Measurements from ENCODE around the gene SLC4A4.

SLC4A4 gene

DNA sequence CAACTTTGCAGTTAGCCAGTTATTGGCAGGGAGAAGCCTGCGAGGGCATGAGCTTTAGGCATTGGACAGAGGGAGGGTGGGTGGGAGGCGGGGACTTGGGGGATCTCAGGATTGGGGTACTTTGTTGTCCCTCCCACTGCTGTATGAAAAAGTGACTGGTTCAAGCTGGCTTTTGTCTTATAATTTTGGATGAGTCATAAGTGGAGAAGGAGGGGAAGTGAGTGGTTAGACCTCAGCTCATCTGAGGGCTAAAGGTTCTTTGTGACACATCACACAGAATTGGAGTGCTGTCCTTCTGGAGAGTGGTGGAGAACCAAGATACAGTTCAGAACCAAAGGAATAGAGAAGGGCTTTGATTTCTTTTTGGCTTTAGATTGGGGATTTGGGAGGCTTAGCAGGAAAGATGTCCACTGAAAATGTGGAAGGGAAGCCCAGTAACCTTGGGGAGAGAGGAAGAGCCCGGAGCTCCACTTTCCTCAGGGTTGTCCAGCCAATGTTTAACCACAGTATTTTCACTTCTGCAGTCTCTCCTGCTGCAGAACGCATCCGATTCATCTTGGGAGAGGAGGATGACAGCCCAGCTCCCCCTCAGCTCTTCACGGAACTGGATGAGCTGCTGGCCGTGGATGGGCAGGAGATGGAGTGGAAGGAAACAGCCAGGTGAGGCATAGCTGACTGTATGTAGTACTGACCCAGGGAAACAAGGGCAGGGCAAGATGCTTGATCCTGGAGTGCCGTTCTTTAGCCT, at the start of gene SLC4A4:
Gene SLC4A4 (plus strand): TSS at position 175 of the 748 bp plus-strand sequence.
- peak; percentile 56 for DNase-seq (ENCODE audit: low read depth)

DNA sequence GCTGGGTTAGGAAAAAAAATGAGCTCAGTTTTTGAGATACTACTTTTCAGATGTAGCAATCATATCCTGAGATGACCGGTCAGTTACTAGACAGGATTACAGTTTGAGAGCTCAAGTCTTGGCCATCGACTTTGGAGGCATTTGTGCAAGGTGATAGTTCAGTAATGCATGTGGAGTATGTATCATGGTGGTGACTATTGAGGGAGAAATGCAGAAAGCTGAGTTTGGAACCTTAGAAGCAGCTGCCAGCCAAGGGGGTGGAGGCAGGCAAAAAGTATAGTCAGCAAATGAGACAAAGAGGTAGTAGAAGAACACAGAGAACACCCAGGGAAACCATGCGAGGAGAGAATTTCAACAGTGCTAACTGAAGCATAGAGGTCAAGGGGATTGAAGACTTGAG, 48.7 kb upstream of the SLC4A4 start:
- DNase-seq (ENCODE audit: low read depth) = peak; percentile 78

GRCh38 chr4:71290476-71290875, 48.3 kb upstream of the SLC4A4 start:
- DNase-seq (ENCODE audit: low read depth) = no peak

DNA sequence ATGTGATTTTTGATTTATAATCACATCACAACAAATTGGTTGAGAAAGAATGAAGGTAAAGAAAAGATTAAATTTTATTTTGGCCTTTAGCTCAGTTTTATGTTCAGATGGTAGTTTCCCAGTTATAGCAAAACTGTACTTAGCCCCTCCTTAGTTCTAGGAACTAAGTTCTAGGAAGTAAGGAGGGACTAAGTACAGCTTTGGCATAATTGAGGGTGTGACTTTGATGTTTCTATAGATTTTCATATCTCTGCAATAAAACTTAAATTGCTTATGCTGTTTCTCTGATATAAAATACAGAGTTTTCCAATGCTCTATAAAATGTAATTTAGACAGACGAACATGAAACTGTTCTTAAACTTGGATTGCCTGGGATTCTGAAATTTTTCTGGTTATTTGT, 46.6 kb upstream of the SLC4A4 start:
- no peak for DNase-seq (ENCODE audit: low read depth)

- DNase-seq (ENCODE audit: low read depth) = peak; percentile 52
Measured at GRCh38 chr4:71293705-71294104, 45.1 kb upstream of the SLC4A4 start.

DNA sequence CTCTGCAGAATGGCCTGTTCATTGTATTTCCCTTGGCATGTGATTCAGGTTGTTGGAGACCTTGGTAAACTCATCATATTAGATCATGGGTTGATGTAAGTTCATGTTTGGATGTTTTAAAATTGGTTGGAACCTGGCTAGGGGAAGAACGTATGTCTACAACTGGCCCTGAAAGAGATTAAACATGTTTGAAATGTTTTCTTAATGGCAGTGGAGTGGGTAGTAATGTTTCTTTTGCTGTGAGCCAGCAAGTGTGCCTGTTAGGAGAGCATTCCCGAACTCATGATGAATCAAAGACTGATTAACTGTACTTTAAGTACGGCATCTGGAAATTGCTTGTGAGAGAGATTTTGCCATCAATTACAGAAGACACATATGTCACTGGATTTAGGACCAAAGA, 44.5 kb upstream of the SLC4A4 start:
- no peak for DNase-seq (ENCODE audit: low read depth)

- DNase-seq (ENCODE audit: low read depth) = no peak
Measured at GRCh38 chr4:71296945-71297344, 41.9 kb upstream of the SLC4A4 start.

DNA sequence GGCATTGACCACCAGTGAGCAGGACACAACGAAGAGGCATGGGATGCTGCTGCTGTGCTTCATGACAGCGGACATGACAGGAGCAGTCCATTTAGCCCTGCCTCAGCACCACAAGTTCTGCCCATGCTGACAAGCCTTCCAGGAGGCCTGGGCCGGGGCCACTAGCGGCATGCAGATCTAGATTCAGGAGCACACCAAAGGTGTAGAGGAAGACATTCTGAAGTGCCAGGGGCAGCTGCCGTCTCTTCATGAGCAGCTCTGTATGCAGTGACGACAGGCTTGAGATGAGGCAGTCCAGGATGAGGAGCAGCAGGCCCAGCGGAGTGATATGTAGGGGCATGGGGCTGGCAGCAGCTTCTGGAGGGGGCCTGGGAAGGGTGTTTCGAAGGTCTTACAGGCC, 38.5 kb upstream of the SLC4A4 start:
- no peak for DNase-seq (ENCODE audit: low read depth)

DNA sequence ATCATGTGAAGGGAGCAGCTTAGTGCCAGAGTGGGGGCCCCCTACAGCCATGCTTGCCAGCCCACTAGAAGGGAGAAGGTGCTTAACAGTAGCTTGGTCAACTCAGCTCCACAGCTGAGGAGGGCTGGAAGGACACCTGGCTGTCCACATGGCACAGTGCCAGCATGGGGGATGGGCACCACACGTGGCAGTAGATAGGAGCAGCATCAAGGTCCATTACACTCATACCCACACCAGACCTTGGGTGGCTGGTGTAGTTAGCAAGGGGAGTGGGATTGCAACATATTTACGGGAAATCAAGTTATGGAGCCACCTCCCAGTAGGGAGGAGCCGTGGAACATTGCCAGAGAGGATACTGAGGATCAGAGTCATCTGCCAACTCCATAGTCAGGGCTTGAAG, 37.9 kb upstream of the SLC4A4 start:
- DNase-seq (ENCODE audit: low read depth) = no peak

GRCh38 chr4:71303287-71303686, 35.5 kb upstream of the SLC4A4 start:
- DNase-seq (ENCODE audit: low read depth) = no peak

DNA sequence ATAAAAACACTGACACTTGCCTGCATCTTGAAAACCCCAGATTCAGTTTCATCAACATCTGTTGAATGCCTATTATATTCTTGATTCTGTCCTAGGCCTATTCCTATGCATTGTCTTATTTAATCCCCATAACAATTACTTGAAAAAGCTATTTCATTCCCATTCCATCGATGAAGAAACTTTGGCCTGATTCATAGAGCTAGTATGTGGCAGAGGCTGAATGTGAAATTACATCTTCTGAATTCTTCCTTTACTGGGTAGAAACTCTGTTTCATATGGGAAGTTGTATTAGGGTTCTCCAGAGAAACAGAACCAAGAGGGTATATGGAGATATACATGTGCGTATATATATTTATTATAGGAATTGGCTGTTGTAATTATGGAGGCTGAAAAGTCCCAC, 35.0 kb upstream of the SLC4A4 start:
- no peak for DNase-seq (ENCODE audit: low read depth)

- no peak for DNase-seq (ENCODE audit: low read depth)
Measured at GRCh38 chr4:71304289-71304850, 34.5 kb upstream of the SLC4A4 start.

- DNase-seq (ENCODE audit: low read depth) = no peak
Measured at GRCh38 chr4:71307729-71308128, 31.1 kb upstream of the SLC4A4 start.

GRCh38 chr4:71322425-71322824, 16.4 kb upstream of the SLC4A4 start:
- DNase-seq (ENCODE audit: low read depth) = no peak

GRCh38 chr4:71333368-71333767, 5.5 kb upstream of the SLC4A4 start:
- no peak for DNase-seq (ENCODE audit: low read depth)

DNA sequence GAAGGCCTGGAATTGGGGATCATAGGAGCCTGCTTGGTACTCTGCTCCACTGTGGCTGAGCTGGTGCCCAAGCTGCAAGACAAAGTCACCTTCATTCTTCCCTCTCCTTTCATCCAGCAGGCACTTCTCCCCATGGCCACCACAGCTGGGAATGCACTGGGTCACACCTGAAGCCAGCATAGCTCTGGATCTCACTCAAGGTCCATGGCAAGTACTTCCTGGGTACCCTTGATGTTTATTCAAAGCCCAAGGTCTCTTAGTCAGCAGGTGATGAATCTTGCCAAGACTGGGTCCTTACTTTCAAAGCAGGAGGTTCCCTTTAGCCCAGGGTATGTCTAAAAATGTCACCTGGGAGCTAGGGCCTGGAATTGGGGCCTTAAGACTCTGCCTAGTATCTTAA, 4.9 kb upstream of the SLC4A4 start:
- DNase-seq (ENCODE audit: low read depth) = no peak

- peak; percentile 22 for DNase-seq (ENCODE audit: low read depth)
Measured at GRCh38 chr4:71334465-71334882, 4.3 kb upstream of the SLC4A4 start.

GRCh38 chr4:71343670-71344466, 5.0 kb downstream of the SLC4A4 start:
- DNase-seq (ENCODE audit: low read depth) = no peak

DNA sequence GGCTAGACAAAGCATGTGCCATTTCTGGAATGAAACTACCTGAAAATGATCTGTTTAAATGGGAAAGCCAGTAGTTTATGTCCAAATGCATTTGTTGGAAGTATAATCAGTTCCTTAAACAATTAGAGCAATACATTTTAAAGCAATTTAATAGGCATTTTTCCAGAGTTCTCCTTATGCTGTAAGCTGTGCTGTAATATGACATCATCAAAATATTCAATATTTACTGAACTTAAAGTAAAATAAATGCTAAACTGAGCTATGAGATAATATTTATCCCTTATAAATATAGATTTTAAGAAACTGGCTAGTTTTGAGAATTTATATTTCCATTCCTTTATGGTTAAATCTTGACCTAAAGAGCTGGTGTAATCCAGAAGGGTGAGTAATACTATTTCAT, 7.9 kb downstream of the SLC4A4 start:
- DNase-seq (ENCODE audit: low read depth) = no peak

DNA sequence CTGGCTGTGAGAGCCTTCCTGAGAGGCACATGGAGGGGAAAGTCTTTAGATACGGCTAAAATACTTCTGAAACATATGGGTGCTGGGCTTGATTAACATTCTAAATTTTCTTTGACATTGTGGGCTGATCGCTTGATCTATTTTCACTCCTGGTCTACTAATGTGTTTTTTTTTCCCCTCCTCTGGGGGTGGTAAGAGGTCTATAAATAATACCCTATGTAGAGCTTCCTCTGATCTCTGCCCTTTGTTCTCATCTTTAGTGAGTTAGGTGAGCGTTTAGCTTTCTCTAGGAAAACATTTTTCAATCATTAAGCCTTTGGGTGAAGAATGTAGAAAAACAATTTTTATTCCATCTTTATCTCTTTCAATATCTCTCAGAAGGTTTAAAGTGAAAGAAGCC, 9.8 kb downstream of the SLC4A4 start:
- DNase-seq (ENCODE audit: low read depth) = no peak

GRCh38 chr4:71355045-71355444, 16.2 kb downstream of the SLC4A4 start:
- no peak for DNase-seq (ENCODE audit: low read depth)

DNA sequence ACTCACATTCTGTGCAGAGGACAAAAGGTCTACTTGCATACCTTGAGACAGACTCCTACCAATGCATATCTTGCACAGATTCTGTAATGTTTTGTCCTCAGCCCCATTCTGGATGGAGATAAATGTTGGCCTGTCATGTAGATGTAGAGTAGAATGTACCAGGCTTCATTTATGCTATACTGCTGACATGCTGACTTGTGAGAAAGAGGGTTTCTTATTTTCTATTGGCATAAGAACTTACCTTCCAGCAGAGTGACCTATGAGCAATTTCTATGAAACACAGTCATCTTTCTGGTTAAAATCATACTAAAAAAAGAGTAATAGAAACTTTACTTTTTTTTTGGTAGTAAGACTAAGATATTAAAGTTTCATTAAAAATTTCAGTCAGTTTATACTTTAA, 17.2 kb downstream of the SLC4A4 start:
- no peak for DNase-seq (ENCODE audit: low read depth)

Measured in non-pigmented ciliary epithelial cell (primary cell).